Keratinocyte (primary cell): ENCODE results near the gene TALDO1. TPM values are rescaled to one million over a fixed set of nuclear protein-coding genes. Genes with fewer than 3 reads are reported as not detected.

ENCODE experiments used
- DNase-seq: peaks from one replicate; pipeline ENCODE4 v3.0.0-alpha.2; 2011; ENCODE audit warnings: low read depth, missing footprints, low spot score
- FAIRE-seq: peaks from 2 replicates; lab custom pipeline; 2011; peaks lifted over from hg19 to GRCh38; lab: Jason Lieb, UNC
- H2AFZ ChIP-seq: 2 replicates; pipeline ENCODE4 v1.6.0; 2012; ENCODE audit warnings: low read length, control low read depth, inconsistent platforms; ENCODE audit not compliant: control insufficient read depth
- H3K27ac ChIP-seq: 2 replicates; pipeline ENCODE4 v1.5.1; 2011; ENCODE audit warnings: low read length; ENCODE audit not compliant: control insufficient read depth, insufficient read depth
- H3K27me3 ChIP-seq: 3 replicates; pipeline ENCODE4 v1.6.0; 2011; ENCODE audit warnings: low read length; ENCODE audit not compliant: control insufficient read depth, insufficient read depth; ENCODE audit errors: extremely low read depth
- H3K36me3 ChIP-seq, 2 experiments: 2 replicates in 1 of 2; 3 replicates in 1 of 2; pipeline ENCODE4 v1.5.1; 2011; ENCODE audit warnings: low read length in 2 of 2, mild to moderate bottlenecking in 1 of 2; ENCODE audit not compliant: control insufficient read depth in 2 of 2, insufficient read depth in 2 of 2; ENCODE audit errors: extremely low read depth in 1 of 2
- H3K4me1 ChIP-seq: 3 replicates; pipeline ENCODE4 v1.5.1; 2011; ENCODE audit warnings: low read length; ENCODE audit not compliant: control insufficient read depth, insufficient read depth; ENCODE audit errors: extremely low read depth
- H3K4me2 ChIP-seq: 3 replicates; pipeline ENCODE4 v1.6.0; 2011; ENCODE audit warnings: low read depth, low read length; ENCODE audit not compliant: control insufficient read depth, insufficient read depth; ENCODE audit errors: extremely low read depth
- H3K4me3 ChIP-seq, 3 experiments: fragments of 200-600 bp in 1 of 3; sonication (generic) in 1 of 3; 2 replicates in 2 of 3; 3 replicates in 1 of 3; pipeline ENCODE4 v1.5.1; 2011 to 2016; ENCODE audit warnings: low read length in 3 of 3, mild to moderate bottlenecking in 3 of 3, control low read depth in 2 of 3, inconsistent platforms in 1 of 3, low read depth in 1 of 3, mixed read lengths in 1 of 3, mixed run types in 1 of 3, moderate library complexity in 1 of 3; ENCODE audit not compliant: control insufficient read depth in 2 of 3, insufficient read depth in 2 of 3; ENCODE audit errors: extremely low read depth in 1 of 3
- H3K79me2 ChIP-seq: 2 replicates; pipeline ENCODE4 v1.6.0; 2012; ENCODE audit warnings: low read length; ENCODE audit not compliant: control insufficient read depth, insufficient read depth
- H3K9ac ChIP-seq: 3 replicates; pipeline ENCODE4 v1.6.0; 2011; ENCODE audit warnings: low read length; ENCODE audit not compliant: control insufficient read depth, insufficient read depth; ENCODE audit errors: extremely low read depth
- H3K9me1 ChIP-seq: 3 replicates; pipeline ENCODE4 v1.6.0; 2011; ENCODE audit warnings: low read length; ENCODE audit not compliant: control insufficient read depth, insufficient read depth; ENCODE audit errors: extremely low read depth
- H3K9me3 ChIP-seq: 2 replicates; pipeline ENCODE4 v1.5.1; 2012; ENCODE audit warnings: low read depth, low read length; ENCODE audit not compliant: control insufficient read depth
- H4K20me1 ChIP-seq: 3 replicates; pipeline ENCODE4 v1.6.0; 2011; ENCODE audit warnings: low read length; ENCODE audit not compliant: control insufficient read depth, insufficient read depth; ENCODE audit errors: extremely low read depth
- CTCF ChIP-seq, 3 experiments: IDR thresholded peaks in 1 of 3; conservative IDR thresholded peaks in 1 of 3; optimal IDR thresholded peaks in 1 of 3; 2 replicates in 2 of 3; 3 replicates in 1 of 3; pipeline versions ENCODE3 to v1.5.1; 2011; ENCODE audit warnings: low read length in 3 of 3, mild to moderate bottlenecking in 3 of 3, moderate library complexity in 2 of 3, control low read depth in 1 of 3, inconsistent platforms in 1 of 3; ENCODE audit not compliant: insufficient read depth in 2 of 3; ENCODE audit errors: extremely low read depth in 1 of 3
- EZH2 ChIP-seq: IDR thresholded peaks from one replicate; pipeline ENCODE4 v1.6.1; 2012; ENCODE audit warnings: inconsistent platforms, mild to moderate bottlenecking, low read length, moderate library complexity
- dilution Hi-C: fragments of 300-500 bp; cut with MboI; formaldehyde crosslinking; loops from one replicate; pipeline ENCODE4 v1.7.0; 2020; ENCODE audit warnings: low sequenced_read_pairs; ENCODE audit not compliant: extremely low pct_ligation_motif_present
- polyA plus RNA-seq, 5 experiments: library from polyadenylated mRNA; depleted of rRNA in 3 of 5; stranded (reverse) in 3 of 5; stranded (forward) in 1 of 5; unstranded in 1 of 5; fragments of >200 nt; gene quantifications; 1 replicate in 1 of 5; 2 replicates in 3 of 5; 3 replicates in 1 of 5; pipeline versions ENCODE4 v1.2.1 to v1.2.3, GENCODE V29; 2011 to 2012; ENCODE audit warnings: missing spikeins in 2 of 5, low read depth in 1 of 5, low replicate concordance in 1 of 5

TALDO1 gene
- polyA plus RNA-seq, 1 donor (not counting 4 experiments of a cell fraction or from before 2014, with no cell fraction given) = 162 TPM

GRCh38 chr11:770642-771616 is 23.7 kb downstream of the TALDO1 start:
- Histone ChIP-seq H3K9ac (no peak overlapping the region), H3K27me3 (no peaks in the 10 kb centered on the region), H3K79me2 (peaks cover 55% of the 10 kb centered on the region), H2AFZ (no peak overlapping the region), H4K20me1 (peaks cover 15% of the 10 kb centered on the region), H3K27ac (no peak overlapping the region), H3K9me1 (peaks cover 10% of the 10 kb centered on the region), H3K4me2 (no peak overlapping the region), H3K4me3 (no peak overlapping the region), H3K36me3 (peaks cover 47 to 54% of the 10 kb centered on the region in 2 experiments), H3K9me3 (no peaks in the 10 kb centered on the region), H3K4me1 (peaks cover 10% of the 10 kb centered on the region)
- dilution Hi-C loops = no loop called here
- DNase-seq (no peak), FAIRE-seq (no peak)
- TF ChIP-seq EZH2 (no peak), CTCF (optimal IDR thresholded peaks at IDR 0.05 in 1 of 3, IDR thresholded peaks at IDR 0.05 in 1 of 3, conservative IDR thresholded peaks at IDR 0.05 in 1 of 3; ENCODE audit: extremely low read depth in 1 of 3, insufficient read depth in 2 of 3, low read length in 3 of 3) (no peak)

- FAIRE-seq (no peak), DNase-seq (no peak)
- Histone ChIP-seq H2AFZ (no peak overlapping the region), H3K9ac (no peak overlapping the region), H3K79me2 (peaks cover 63% of the 10 kb centered on the region), H3K9me3 (no peaks in the 10 kb centered on the region), H3K27ac (no peak overlapping the region), H4K20me1 (peaks cover 15% of the 10 kb centered on the region), H3K27me3 (no peaks in the 10 kb centered on the region), H3K9me1 (peaks cover 10% of the 10 kb centered on the region), H3K4me1 (peaks cover 10% of the 10 kb centered on the region), H3K4me2 (no peak overlapping the region), H3K36me3 (peaks cover 40 to 51% of the 10 kb centered on the region in 2 experiments), H3K4me3 (no peak overlapping the region)
- no peak for TF ChIP-seq CTCF (optimal IDR thresholded peaks at IDR 0.05 in 1 of 3, IDR thresholded peaks at IDR 0.05 in 1 of 3, conservative IDR thresholded peaks at IDR 0.05 in 1 of 3; ENCODE audit: extremely low read depth in 1 of 3, insufficient read depth in 2 of 3, low read length in 3 of 3)
- TF ChIP-seq EZH2 = no peak
- dilution Hi-C loops = no loop called here
These were observed 24.4 kb downstream of the TALDO1 start for GRCh38 chr11:771617-772204.
